Esophagus (tissue), 2 donors: ENCODE data around the gene SLX9. TPM values are rescaled to one million over a fixed set of nuclear protein-coding genes. Genes with fewer than 3 reads are reported as not detected.

Experiments used
- H3K27ac ChIP-seq, 2 donors: one replicate each; pipeline ENCODE4 v1.5.1; 2013; ENCODE audit warnings: low read depth in 2 of 2, mild to moderate bottlenecking in 2 of 2, inconsistent platforms in 1 of 2, low read length in 1 of 2, moderate library complexity in 1 of 2
- H3K27me3 ChIP-seq, 2 donors: one replicate each; pipeline ENCODE4 v1.6.1; 2013; ENCODE audit warnings: low read length in 2 of 2, control low read depth in 1 of 2, mild to moderate bottlenecking in 1 of 2; ENCODE audit not compliant: insufficient read depth in 2 of 2, control insufficient read depth in 1 of 2
- H3K36me3 ChIP-seq, 2 donors: one replicate each; pipeline ENCODE4 v1.6.1; 2013; ENCODE audit warnings: low read length in 1 of 2; ENCODE audit not compliant: control insufficient read depth in 2 of 2, insufficient read depth in 2 of 2
- H3K4me1 ChIP-seq, 2 donors: one replicate each; pipeline ENCODE4 v1.6.1; 2013; ENCODE audit warnings: low read length in 1 of 2; ENCODE audit not compliant: control insufficient read depth in 2 of 2, insufficient read depth in 2 of 2
- H3K4me3 ChIP-seq, 2 donors: one replicate each; pipeline ENCODE4 v1.5.1; 2013; ENCODE audit warnings: low read length in 2 of 2, mild to moderate bottlenecking in 2 of 2, low read depth in 1 of 2, moderate library complexity in 1 of 2
- H3K9me3 ChIP-seq, 2 donors: one replicate each; pipeline ENCODE4 v1.6.1; 2013; ENCODE audit warnings: mild to moderate bottlenecking in 2 of 2, low read depth in 1 of 2, low read length in 1 of 2, moderate library complexity in 1 of 2; ENCODE audit not compliant: control insufficient read depth in 2 of 2, insufficient read depth in 1 of 2
- WGBS, 2 donors: extraction: QIAGEN DNeasy Blood & Tissue Kit; methylation state at CpG; one replicate each; pipeline ENCODE4 v1.1.7; 2013; 5-methylcytosine and 5-hydroxymethylcytosine counted together
- polyA plus RNA-seq, 2 donors: library from polyadenylated mRNA; stranded (reverse); fragments of 200-250 nt; gene quantifications; one replicate each; pipeline ENCODE4 v1.2.3, GENCODE V29; 2013
- donor health status: healthy with polysubstance abuse.
- donor health status: Bipolar disorder and iron deficiency.

The SLX9 gene
- polyA plus RNA-seq, 2 donors, result 12.4 to 16.1 TPM

DNA sequence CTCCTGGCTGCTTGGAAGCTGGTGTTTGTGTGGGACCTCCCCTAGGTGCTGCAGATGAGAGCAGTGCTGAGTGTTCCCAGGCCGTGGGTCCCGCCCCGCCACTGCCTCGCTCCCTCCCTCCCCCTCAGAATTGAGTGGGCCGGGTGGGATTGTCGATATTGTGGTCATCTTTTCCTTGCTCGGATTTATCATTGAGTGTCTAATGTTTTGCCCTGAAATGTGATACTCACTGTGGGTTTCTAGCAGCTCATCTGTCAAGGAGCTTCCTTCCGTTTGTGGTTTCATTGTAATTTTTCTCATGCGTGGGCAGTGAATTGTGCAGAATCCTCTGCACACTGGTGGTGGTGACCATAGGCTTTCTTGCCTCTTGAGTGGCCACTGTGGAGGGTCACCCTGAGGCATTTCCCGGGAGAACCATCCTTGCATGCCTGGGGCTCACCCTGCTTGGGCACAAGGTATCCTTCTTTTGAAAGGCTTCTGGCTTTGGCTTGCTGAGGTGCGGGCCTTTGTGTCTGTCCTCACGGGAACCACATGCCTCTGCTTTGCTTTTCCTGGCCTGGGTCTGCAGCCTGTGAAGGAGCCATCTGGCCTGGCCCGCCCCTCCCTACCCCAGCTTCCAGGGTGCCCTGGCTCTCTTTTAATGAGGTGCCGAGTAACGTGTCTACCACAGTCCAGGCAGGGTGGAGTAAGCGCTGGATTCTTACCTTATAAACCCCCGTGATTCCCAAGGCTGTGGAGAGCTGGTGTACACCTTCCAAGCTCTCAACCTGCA is 25.6 kb downstream of the SLX9 start:
- no peaks in the 10 kb centered on the region for H3K9me3 ChIP-seq
- no peak overlapping the region for H3K27ac ChIP-seq
- peaks cover 0 to 13% of the 10 kb centered on the region in 2 donors for H3K36me3 ChIP-seq
- peaks cover 4 to 20% of the 10 kb centered on the region in 2 donors for H3K4me1 ChIP-seq
- no peak overlapping the region for H3K4me3 ChIP-seq
- 82 to 85% methylated on average over 17 of the region's 17 CpGs for WGBS, 2 donors
- H3K27me3 ChIP-seq, result no peaks in the 10 kb centered on the region

DNA sequence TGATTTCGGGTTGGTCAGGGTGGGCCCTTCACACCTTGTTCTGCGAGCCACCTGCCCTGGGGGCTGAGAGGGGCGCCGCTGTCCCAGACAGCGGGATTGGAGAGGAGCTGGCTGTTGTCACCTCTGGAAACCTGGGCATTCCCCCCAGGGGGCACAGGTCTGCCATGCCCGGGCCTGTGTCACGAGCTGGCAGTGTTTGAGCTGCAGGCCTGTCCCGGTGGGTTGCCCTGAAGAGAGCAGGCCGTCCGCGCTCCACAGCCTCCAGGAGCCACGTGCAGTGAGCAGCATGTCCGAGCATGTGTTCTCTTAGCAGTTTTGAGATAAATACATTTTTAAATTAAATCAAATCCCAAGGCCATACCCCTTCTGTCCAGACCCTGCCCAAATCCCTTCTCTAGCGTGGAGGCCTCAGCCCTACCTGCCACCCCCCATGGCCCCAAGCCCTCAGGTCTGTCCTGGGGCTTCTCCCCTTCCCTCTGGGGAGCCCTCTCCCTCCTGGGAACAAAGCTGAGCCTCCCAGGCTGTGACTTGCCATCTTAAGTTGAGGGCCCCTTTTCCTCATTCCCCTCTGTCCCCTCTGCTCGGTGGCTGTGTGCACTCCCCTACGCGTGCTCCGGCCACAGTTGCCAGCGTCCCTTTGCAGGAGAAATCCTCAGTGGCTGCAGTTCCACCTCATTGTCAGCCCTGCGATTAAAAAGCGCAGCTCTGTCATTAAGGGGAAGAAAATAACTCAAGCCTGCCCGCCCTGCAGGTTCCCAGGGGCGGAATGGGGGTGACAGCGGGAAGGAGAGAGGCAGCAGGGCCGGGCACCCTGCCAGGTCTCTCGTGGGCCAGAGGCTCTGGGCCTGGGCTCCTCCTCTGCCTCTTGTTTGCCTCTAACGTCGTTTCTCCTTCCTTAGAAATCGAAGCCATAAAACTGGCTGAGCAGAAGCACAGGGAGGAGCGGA is 26.6 kb downstream of the SLX9 start:
- Histone ChIP-seq H3K4me1 (peaks cover 4 to 20% of the 10 kb centered on the region in 2 donors), H3K9me3 (no peaks in the 10 kb centered on the region), H3K27ac (peak overlapping the region in 1 of 2 donors; percentile 34), H3K27me3 (no peaks in the 10 kb centered on the region), H3K36me3 (peaks cover 0 to 16% of the 10 kb centered on the region in 2 donors), H3K4me3 (no peak overlapping the region)
- 42 to 68% methylated on average over 30 of the region's 30 CpGs for WGBS, 2 donors

DNA sequence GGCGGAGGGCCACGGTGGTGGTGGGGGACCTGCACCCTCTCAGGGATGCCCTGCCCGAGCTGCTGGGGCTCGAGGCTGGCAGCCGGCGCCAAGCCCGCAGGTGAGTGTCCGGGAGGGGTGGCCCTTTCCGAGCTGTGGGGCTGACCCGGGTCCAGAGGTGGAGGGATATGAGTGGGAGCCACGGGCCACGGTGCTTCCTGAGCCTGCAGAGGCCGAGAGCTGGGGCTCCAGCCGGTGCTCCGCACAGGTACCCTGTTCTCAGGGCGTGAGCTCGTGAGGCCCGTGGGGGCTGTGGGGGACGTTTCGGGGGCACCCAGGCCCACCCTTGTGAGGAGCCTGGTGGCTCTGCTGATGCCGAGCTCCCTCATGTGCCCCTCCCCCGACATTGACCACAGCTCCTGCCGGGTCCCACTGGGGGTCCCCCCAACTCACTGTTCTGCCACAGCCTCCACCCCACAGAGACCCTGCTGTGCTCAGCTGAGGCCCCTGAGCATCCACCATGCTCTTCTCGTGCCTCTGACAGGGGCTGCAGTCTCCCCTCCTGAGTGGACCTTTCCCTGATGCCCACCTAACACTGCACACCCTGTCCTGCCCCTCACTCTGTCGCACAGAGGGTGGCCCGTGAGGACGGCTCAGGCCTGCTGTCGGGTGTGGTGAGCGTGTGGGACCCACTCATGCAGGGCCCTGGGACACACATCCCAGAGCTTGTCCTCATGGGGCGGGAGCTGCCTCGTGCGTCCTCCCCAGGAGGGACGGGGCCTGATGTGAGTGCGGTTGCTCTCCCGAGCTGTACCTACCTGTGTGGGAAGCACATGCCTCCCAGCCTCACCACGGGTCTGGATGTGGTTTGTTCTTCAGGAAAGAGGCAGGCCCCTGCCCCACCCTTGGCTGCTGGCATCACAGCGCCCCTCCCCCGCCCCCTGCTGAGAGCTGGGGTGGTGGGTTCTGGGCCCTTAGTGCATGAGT is 27.5 kb downstream of the SLX9 start:
- H3K9me3 ChIP-seq, result no peaks in the 10 kb centered on the region
- peak overlapping the region; percentile 27 to 34 for H3K27ac ChIP-seq
- WGBS, 2 donors, result 77 to 83% methylated on average over 38 of the region's 38 CpGs
- no peak overlapping the region for H3K4me3 ChIP-seq
- peaks cover 0 to 16% of the 10 kb centered on the region in 2 donors for H3K36me3 ChIP-seq
- no peaks in the 10 kb centered on the region for H3K27me3 ChIP-seq
- H3K4me1 ChIP-seq, result peaks cover 4 to 20% of the 10 kb centered on the region in 2 donors

DNA sequence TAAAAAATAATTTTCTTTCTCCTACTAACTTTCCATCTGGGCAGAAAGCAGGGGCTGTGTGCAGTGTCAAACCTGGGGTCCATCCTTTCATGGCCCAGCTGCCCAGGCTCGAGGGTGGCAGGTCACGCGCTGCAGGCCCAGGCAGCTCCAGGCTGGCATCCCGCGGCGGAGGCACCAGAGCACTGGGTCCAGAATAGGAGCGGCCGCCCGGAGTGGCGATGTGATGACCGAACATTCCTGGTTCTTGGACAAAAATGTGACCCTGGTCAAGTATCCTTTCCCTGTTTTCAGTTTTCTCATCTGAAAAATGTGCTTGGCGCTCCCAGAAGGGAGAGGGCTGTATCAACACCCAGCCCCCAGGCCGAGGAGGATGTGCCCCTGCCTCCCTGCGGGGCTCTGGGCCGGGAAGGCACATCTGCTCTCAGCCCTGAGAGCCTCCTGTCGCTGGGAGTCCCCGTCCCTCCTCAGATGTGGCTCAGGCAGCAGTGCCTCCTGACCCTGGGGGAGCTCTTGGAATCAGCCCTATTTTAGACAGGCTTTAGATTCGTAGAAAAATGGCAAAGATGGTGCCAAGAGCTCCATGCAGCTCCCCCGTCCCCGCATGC is 29.3 kb downstream of the SLX9 start:
- Histone ChIP-seq H3K4me3 (no peak overlapping the region), H3K27ac (no peak overlapping the region), H3K9me3 (no peaks in the 10 kb centered on the region), H3K36me3 (peaks cover 0 to 24% of the 10 kb centered on the region in 2 donors), H3K4me1 (peaks cover 4 to 20% of the 10 kb centered on the region in 2 donors), H3K27me3 (no peaks in the 10 kb centered on the region)
- 85 to 86% methylated on average over 20 of the region's 20 CpGs for WGBS, 2 donors

DNA sequence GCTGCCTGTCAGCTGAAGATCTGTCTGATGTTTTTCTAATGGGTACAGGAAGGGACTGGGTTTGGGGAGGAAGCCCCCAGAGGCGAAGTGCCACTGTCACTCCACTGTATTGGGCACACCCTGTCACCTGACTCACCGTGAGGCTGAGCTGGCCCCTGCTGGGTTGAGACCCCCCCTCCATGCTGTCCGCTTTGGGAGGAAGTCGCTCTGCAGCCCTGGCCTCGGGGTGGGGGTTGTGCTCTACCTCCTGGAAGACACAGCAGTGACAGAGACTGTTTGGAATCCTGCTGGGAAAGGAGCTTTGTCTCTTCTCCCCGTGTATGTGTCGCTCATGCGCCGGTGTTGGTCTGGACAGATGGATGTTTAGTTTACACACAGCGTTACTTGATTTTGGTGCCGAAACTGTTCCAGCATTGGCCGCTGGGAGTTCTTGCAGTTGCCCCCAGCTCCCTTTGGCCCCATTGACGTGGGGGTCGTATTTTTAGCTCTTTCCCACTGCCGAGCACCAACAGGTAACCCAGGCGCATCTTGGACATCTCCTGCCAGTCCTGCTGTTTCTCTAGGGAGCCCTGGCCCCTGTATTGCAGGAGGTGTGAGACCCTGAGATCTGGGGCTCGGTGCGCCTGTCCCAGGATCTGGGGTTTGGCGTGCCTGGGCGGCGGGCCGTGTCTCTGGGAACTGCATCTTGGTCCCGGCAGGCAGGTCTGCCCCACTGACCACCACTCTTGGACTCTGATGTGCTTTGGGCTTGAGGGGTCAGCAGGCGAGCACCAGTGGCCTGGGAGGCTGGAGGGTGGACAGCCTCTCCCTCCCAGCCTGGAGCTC is 30.3 kb downstream of the SLX9 start:
- H3K4me3 ChIP-seq, result no peak overlapping the region
- H3K27ac ChIP-seq, result no peak overlapping the region
- peaks cover 0 to 28% of the 10 kb centered on the region in 2 donors for H3K36me3 ChIP-seq
- H3K4me1 ChIP-seq, result peaks cover 4 to 20% of the 10 kb centered on the region in 2 donors
- H3K27me3 ChIP-seq, result no peaks in the 10 kb centered on the region
- 81 to 83% methylated on average over 24 of the region's 24 CpGs for WGBS, 2 donors
- no peaks in the 10 kb centered on the region for H3K9me3 ChIP-seq

DNA sequence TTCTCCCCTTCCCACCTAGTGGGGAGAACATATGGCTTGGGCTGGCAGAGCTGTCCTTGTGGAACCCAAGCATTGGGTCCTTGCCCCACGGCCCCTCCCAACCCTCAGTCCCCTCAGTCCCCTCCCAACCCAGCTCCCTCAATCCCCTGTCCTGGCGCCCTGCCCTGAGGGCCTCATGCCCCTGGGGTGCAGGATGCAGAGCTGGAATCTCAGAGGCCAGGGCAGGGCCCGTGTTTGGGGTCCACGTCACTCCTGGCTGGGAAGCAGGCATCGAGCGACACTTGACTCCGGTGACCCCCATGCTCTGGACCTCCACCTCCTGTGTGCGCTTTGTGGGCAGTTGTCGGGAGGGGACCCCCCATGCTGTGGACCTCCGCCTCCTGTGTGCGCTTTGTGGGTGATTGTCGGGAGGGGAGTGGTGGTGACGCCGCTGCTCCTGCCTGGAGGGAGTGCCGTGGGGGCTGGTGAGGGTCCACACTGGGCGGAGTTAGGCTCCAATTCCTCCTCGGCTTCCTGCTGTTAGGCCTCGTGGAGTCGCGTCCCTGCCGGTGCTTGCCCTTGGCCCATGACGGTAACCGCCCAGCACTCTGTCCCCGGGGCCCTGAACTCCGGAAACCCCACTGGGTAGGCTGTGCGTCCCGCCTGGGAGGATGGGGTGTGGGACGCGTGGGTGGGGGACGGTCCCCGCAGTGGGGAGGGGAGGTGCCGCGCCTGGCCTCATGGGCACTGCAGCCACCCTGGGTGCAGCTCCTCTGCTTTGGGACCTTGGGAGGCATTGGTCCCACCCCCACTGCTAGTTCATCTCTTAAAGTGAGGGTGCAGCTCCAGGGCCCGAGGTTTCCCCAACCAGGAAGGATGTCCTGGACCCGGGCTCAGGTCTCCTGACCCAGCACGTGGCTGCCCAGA is 31.2 kb downstream of the SLX9 start:
- H3K4me1 ChIP-seq, result peaks cover 4 to 16% of the 10 kb centered on the region in 2 donors
- WGBS, 2 donors, result 88 to 91% methylated on average over 34 to 36 of the region's 36 CpGs
- no peaks in the 10 kb centered on the region for H3K9me3 ChIP-seq
- H3K4me3 ChIP-seq, result no peak overlapping the region
- H3K27me3 ChIP-seq, result no peaks in the 10 kb centered on the region
- peaks cover 0 to 35% of the 10 kb centered on the region in 2 donors for H3K36me3 ChIP-seq
- H3K27ac ChIP-seq, result no peak overlapping the region

DNA sequence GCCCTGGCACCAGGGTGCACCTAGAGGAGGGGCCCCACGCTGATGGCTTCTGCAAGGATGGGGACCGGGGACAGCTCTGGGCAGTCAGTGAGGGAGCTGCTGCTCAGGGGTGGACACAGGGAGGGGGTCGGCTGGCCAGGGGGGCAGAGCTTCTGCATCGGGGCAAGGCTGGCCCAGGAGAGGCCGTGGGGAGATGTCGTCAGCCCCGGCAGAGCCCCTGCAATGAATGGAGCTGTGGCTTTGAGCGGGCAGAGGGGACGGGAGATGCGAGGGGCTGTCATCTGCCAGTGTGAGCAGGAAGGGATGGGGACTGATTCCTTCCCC is 31.8 kb downstream of the SLX9 start:
- no peak overlapping the region for H3K27ac ChIP-seq
- no peak overlapping the region for H3K4me3 ChIP-seq

More for the DNA sequence above, 31.8 kb downstream of the SLX9 start:
- no peaks in the 10 kb centered on the region for H3K27me3 ChIP-seq
- H3K9me3 ChIP-seq, result no peaks in the 10 kb centered on the region
- peaks cover 0 to 38% of the 10 kb centered on the region in 2 donors for H3K36me3 ChIP-seq
- peaks cover 4 to 11% of the 10 kb centered on the region in 2 donors for H3K4me1 ChIP-seq
- 83 to 90% methylated on average over 9 to 10 of the region's 10 CpGs for WGBS, 2 donors
